NCI-H2171 treated with DMSO at 0.1 percent for 48 hours (cell line): Measurements from ENCODE around the gene ICE1.
A peak's percentile ranks its signal among the peaks of the same experiment; 100 is the strongest.
"Not testable (repeated sequence)": the region's sequence is repeated elsewhere in the genome, so short reads cannot be mapped to it uniquely, and the experiment has no call there.

Experiments
- DNase-seq: peaks from one replicate; lab custom pipeline; 2025; lab: John Stamatoyannopoulos, UW

The ICE1 gene

GRCh38 chr5:5453131-5453530 lies 30.7 kb downstream of the ICE1 start:
- no peak for DNase-seq

DNA sequence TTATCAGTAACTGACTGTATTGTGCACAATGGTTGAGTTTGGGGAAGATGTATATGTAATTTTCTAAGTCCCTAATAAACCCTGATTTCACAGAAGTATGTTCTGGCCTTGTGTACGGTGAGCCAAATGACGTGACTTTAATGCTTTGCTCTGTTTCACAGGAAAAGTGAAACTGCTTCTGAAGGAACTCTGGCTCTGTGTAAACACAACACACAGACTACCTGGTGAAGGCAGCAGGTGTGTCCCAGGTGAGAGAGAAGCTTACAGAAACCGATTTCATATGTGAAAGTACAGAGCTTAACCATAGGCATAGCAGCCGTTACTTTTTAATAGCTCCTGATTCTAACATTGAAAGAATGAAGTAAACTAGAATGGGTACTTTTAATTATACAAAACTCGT lies 31.9 kb downstream of the ICE1 start:
- no peak for DNase-seq

GRCh38 chr5:5456858-5457257 lies 34.4 kb downstream of the ICE1 start:
- DNase-seq, result no peak

DNA sequence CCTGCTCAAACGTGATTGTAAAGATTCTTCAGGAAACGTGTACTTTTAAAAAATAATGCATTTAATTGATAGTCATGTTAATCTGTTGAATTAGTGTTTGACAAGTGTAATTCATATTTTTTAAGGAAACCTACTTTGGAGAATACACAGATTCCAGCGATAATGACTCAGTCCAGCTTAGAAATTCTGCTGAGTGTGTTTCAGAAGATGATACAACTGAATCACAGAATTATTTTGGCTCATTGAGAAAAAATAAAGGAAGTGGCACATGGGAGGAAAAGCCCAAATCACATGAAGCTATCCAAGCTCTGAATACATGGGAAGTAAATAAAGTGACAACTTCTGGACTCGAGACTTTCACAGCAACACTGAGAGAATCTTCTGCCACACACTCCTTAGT lies 37.8 kb downstream of the ICE1 start:
- no peak for DNase-seq

- no peak for DNase-seq
These were observed 38.5 kb downstream of the ICE1 start for GRCh38 chr5:5461012-5461411.

DNA sequence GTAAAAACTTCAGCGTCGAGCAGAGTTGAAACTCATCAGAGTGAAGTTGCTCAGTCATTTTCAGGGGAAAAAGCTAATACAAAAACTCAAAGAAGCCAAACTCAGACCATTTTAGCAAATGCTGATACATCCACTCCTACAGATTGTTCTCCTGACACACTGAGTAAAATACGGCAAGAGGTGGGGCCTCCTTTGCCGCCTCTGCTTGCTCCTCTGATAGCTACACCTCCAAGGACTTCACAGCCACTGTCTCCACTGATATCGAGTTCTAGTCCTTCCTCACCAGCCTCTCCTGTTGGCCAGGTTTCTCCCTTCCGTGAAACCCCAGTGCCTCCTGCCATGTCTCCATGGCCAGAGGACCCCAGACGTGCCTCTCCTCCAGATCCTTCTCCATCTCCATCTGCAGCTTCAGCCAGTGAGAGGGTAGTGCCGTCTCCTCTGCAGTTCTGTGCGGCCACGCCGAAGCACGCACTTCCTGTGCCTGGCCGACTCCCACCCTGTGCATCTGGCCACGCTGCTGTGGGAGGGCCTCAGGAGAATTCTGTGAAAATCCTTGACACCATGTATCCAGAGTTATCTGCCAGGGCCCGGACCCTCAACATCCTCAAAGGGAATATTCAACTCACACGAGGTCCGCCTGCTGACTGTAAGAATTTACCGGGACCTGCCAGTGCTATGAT lies 41.7 kb downstream of the ICE1 start:
- no peak for DNase-seq

- no peak for DNase-seq
These were observed 43.8 kb downstream of the ICE1 start for GRCh38 chr5:5466227-5466626.

GRCh38 chr5:5467737-5468136 lies 45.3 kb downstream of the ICE1 start:
- no peak for DNase-seq

GRCh38 chr5:5470933-5471332 lies 48.5 kb downstream of the ICE1 start:
- no peak for DNase-seq

DNA sequence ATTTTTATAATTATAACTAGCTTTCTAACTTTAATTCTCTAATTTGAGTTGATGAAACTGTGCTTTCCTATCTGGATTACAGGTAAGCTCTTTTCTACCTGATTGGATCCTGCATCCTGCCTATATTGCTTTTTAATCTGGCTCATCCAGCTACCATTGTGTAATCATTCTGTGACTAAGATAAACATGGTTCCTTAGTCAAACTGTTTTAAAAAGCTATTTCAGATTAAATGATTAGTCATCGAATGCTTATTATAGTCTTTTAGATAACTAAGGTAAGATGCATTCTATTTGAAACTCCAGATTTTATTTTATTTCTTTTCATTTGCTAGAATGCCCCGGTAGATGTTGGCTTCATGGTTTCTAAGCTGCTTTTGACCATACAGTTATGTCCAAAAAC lies 50.7 kb downstream of the ICE1 start:
- no peak for DNase-seq

GRCh38 chr5:5474961-5475360 lies 52.5 kb downstream of the ICE1 start:
- no peak for DNase-seq

DNA sequence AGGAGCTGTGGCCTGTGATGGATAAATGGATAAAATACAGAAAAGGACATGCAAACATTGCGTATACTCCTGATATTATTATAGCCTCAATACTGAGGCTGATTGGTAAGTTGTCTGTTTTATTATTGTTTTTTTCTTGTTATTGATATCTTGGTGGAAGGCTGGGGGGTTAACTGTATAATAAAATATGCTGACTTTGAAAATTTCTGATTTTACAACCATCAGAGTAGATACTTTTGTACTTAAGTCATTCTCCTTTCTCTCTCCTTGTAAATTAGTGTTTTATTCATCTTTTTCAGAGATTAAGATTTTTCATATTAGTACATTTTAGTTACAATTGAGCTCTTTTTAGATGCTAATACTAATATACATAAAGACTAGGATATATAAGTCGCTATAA lies 53.5 kb downstream of the ICE1 start:
- DNase-seq, result no peak

DNA sequence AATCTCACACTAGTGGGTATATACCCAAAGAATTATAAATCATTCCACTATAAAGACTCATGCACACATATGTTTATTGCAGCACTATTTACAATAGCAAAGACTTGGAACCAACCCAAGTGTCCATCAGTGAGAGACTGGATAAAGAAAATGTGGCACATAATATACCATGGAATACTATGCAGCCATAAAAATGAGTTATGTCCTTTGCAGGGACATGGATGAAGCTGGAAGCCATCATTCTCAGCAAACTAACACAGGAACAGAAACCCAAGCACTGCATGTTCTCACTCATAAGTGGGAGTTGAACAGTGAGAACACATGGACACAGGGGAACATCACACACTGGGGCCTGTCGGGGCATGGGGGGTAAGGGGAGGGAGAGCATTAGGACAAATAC lies 57.1 kb downstream of the ICE1 start:
- DNase-seq, result not testable (repeated sequence)

GRCh38 chr5:5480481-5481111 lies 58.1 kb downstream of the ICE1 start:
- DNase-seq, result no peak

DNA sequence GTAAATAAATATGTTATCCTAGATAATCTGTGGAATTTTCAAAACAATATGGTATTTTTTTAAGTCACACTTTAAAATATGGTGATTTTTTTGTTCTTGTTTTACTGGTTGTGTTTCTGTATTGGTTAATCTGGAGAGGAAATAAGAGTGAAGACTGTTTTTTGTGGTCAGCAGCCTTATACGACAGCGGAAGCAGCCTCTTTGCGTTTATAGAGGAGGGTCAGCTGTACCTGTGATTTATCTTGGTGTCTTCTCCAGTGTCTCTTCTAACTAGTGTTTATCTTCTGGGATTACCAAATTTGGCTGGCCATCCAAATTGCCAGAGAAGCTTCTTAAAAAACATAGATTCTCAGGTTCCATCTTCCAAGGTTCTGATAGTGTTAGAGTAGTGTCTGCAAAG lies 58.7 kb downstream of the ICE1 start:
- DNase-seq, result no peak

DNA sequence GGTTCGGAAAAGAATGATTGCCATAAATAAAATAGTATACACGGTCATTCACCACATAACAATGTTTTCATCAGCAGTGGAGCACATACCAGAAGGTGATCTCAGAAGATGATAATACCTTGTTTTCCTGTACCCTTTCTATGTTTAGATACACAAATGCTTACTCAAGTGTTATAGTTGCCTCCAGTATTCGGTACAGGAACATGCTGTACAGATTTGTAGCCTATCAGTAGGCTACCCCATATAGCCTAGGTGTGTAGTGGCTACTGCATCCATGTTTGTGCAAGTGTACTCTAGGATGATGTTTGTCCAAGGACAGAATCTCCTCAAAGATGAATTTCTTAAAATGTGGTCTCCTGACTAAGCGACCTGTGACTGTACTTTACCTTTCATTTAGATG lies 59.2 kb downstream of the ICE1 start:
- no peak for DNase-seq

DNA sequence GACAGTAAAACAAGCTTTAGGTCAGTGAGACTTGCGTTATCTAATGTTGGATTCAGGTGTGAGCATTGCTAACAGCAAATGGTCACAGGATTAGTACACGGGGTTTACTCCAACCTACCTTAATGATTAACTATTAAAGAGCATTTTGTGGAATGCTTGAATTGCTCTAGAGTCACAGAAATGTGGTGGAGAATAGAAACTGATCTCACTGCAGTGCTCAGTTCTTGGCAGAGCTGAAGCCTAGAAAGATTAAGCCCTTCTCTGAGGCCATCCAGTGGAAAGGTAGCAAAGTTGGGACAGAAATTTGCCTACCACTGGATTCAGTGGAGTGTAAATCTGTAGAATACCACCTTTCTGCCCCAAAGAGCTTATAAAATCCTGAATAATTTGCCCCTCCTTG lies 60.9 kb downstream of the ICE1 start:
- no peak for DNase-seq

- DNase-seq, result no peak
These were observed 61.6 kb downstream of the ICE1 start for GRCh38 chr5:5483880-5484598.

- DNase-seq, result no peak
These were observed 63.6 kb downstream of the ICE1 start for GRCh38 chr5:5486122-5486521.

DNA sequence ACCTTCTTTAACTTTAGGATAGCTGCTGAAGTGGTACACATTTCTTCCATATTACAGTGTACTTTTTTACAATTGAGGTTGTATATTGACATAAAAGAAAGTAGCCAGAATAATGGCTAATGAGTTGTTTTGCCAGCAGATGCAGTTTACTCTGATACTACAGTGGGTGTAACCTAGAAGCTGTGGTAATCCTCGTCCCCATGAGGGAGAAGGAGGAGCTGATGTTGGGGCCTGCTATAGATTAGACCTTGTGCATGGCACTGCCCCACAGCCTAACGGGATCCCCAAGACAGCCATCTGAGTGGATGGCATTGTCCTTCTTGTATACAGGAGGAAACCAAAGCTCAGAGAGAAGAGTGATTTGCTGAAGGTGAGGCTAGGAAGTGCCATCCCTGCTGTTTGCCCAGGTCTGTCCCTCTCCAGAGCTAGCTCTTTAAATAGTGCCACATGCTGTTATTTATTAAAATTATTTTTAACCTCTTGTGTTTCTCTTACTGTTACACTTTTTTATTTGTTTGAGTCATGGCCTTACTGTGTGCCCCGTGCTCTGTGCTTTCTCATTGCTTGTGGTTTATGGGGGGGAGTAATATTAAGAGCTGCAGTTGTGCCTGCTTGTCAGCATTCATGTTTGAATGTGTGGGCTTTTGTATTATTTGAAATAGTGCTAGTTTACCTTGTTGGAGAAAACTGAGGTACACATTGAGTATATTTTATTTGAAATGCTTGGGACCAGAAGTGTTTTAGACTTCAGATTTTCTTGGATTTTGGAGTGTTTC lies 65.3 kb downstream of the ICE1 start:
- DNase-seq, result no peak

- DNase-seq, result peak; percentile 95
These were observed 68.4 kb downstream of the ICE1 start for GRCh38 chr5:5490774-5491347.
